K562 (cell line): Measurements from ENCODE around the gene ASB13. TPM values are rescaled to one million over a fixed set of nuclear protein-coding genes. Genes with fewer than 3 reads are reported as not detected.

Experiments
- BHLHE40 ChIP-seq: IDR thresholded peaks from 2 replicates; pipeline ENCODE4 v1.6.1; 2011; ENCODE audit warnings: low read length, improper control_type of control experiment
- CBX2 ChIP-seq: fragments of 200-600 bp; sonication (generic); IDR thresholded peaks from one replicate; pipeline ENCODE4 v1.6.1; 2012; ENCODE audit warnings: mild to moderate bottlenecking, low read length, inconsistent platforms; ENCODE audit not compliant: insufficient read depth, poor library complexity, severe bottlenecking
- CHD4 ChIP-seq: fragments of 200-600 bp; sonication (generic); IDR thresholded peaks from 3 replicates; pipeline ENCODE4 v1.6.1; 2012; ENCODE audit warnings: low read depth, mild to moderate bottlenecking, mixed read lengths, low read length, inconsistent platforms; ENCODE audit not compliant: insufficient read depth, insufficient replicate concordance, poor library complexity, severe bottlenecking
- DMBX1 ChIP-seq: fragments of 250-450 bp; sonication (Bioruptor Pico); IDR thresholded peaks from 2 replicates; pipeline ENCODE4 v1.8.0; 2022; ENCODE audit warnings: inconsistent platforms, mild to moderate bottlenecking, moderate library complexity, borderline replicate concordance
- ESRRB ChIP-seq: fragments of 250-450 bp; sonication (Bioruptor Pico); IDR thresholded peaks from 2 replicates; pipeline ENCODE4 v1.5.0; 2020; ENCODE audit warnings: mild to moderate bottlenecking, moderate library complexity, borderline replicate concordance
- ETV6 ChIP-seq, 3 experiments: fragments of 150-350 bp in 1 of 3; sonication (generic) in 1 of 3; formaldehyde crosslinking in 1 of 3; IDR thresholded peaks; 2 replicates each; pipeline versions ENCODE4 v1.6.1 to v1.8.0; 2014 to 2022; ENCODE audit warnings: borderline replicate concordance in 2 of 3, low read depth in 2 of 3, antibody characterized with exemption in 1 of 3, low read length in 1 of 3, mild to moderate bottlenecking in 1 of 3, missing genetic modification reagents in 1 of 3
- HDAC2 ChIP-seq: fragments of 450-650 bp; IDR thresholded peaks from 2 replicates; pipeline ENCODE4 v1.6.1; 2016; ENCODE audit warnings: mild to moderate bottlenecking
- MBD2 ChIP-seq: sonication (generic); IDR thresholded peaks from 2 replicates; pipeline ENCODE4 v1.6.1; 2016; ENCODE audit warnings: low read depth, borderline replicate concordance
- PHF20 ChIP-seq: fragments of 450-650 bp; IDR thresholded peaks from 2 replicates; pipeline ENCODE4 v1.6.1; 2018; ENCODE audit not compliant: partially characterized antibody
- ZNF140 ChIP-seq: fragments of 250-450 bp; sonication (Bioruptor Pico); IDR thresholded peaks from 2 replicates; pipeline ENCODE4 v1.8.0; 2021; ENCODE audit warnings: moderate library complexity, mild to moderate bottlenecking, inconsistent platforms
- ZNF23 ChIP-seq: fragments of 250-450 bp; sonication (Bioruptor Pico); IDR thresholded peaks from 2 replicates; pipeline ENCODE4 v1.4.0; 2020; ENCODE audit warnings: mild to moderate bottlenecking
- polyA plus RNA-seq, 8 experiments: library from polyadenylated mRNA; depleted of rRNA in 4 of 8; stranded (reverse) in 5 of 8; unstranded in 3 of 8; fragments of >200 nt; fragmentation: Nextera tagmentation in 2 of 8; fragmentation: Illumina TruSeq in 1 of 8; extraction: Ambion mirVana in 2 of 8; extraction: Trizol in 1 of 8; gene quantifications; 2 replicates each; pipeline versions ENCODE4 v1.2.1 to v1.2.3, GENCODE V29; 2011 to 2014; ENCODE audit warnings: inconsistent platforms in 1 of 8, missing spikeins in 1 of 8
- total RNA-seq, 7 experiments: library from RNA; depleted of rRNA in 6 of 7; stranded (reverse); fragments of >200 nt in 6 of 7; fragmentation: Illumina TruSeq in 2 of 7; extraction: Trizol in 2 of 7; gene quantifications; 2 replicates each; pipeline versions ENCODE4 v1.2.1 to v1.2.3, GENCODE V29; 2011 to 2021; ENCODE audit warnings: low replicate concordance in 1 of 7
- TF ChIP-seq, protein P1 (sequence below), 3 experiments: fragments of 200-800 bp in 1 of 3; sonication (Bioruptor generic) in 1 of 3; sonication (generic) in 1 of 3; formaldehyde crosslinking in 1 of 3; IDR thresholded peaks; 2 replicates each; pipeline versions ENCODE4 v1.6.1 to v1.8.0; 2016 to 2022; ENCODE audit warnings: mild to moderate bottlenecking in 2 of 3, missing compliant biosample characterization in 2 of 3, missing genetic modification characterization in 2 of 3, missing genetic modification reagents in 1 of 3
- TF ChIP-seq, protein P2 (sequence below): fragments of 200-800 bp; sonication (Bioruptor generic); IDR thresholded peaks from 2 replicates; pipeline ENCODE4 v1.6.1; 2017; ENCODE audit warnings: missing genetic modification characterization, missing compliant biosample characterization
- TF ChIP-seq, protein P3 (sequence below), 2 experiments: fragments of 450-650 bp in 1 of 2; sonication (generic) in 1 of 2; formaldehyde crosslinking; conservative IDR thresholded peaks; 2 replicates each; pipeline versions ENCODE4 v1.4.0 to v1.8.1; 2020 to 2022; ENCODE audit warnings: mild to moderate bottlenecking in 1 of 2, missing genetic modification reagents in 1 of 2
- TF ChIP-seq, protein P4 (sequence below), 2 experiments: fragments of 450-650 bp; IDR thresholded peaks; 2 replicates each; pipeline ENCODE4 v1.6.1; 2016
- TF ChIP-seq, protein P5 (sequence below): sonication (generic); formaldehyde crosslinking; IDR thresholded peaks from 2 replicates; pipeline ENCODE4 v1.8.0; 2022; ENCODE audit warnings: mild to moderate bottlenecking, missing genetic modification reagents
- TF ChIP-seq, protein P6 (sequence below): sonication (generic); formaldehyde crosslinking; IDR thresholded peaks from 2 replicates; pipeline ENCODE4 v1.8.1; 2023; ENCODE audit warnings: mild to moderate bottlenecking, missing genetic modification reagents

ASB13 gene
- total and polyA plus RNA-seq, 9 of the 15 experiments (the other 6 are each of a cell fraction or from before 2014, with no cell fraction given) = 5.2 to 28.8 (median 16.9) TPM

DNA sequence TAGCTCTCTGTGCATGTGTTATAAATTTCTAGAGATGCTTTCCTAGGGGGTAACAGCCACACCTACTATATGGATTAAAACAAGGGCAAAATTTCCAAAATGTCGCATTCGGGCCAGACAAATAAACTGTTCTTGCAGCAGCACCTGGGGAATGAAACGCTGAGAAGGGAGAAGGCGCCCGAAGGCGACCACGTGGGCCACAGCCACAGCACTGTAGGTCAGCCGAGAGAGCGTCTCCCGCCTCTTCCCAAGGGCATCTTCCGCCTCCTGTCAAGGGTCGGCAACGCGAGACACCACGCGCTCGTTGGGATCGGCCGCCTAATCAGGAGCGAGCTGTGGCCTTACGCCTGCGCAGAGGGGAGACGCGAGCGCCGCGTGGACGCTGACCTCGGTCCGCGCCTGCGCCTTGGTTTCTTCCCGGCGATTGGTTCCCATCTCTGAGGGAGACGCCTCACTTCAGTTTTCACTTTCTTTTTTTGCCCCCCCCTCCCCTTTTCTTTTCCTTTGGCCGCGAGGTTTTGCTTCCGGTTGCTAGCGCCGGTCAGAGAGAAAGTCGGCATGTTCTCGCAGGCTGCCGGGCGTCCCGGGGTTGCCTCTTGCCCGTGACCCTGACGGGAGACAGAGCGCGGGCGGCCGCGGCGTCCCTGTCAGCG is 18.0 kb upstream of the ASB13 start, which contains the start of gene TASOR2 (continued):
- TF ChIP-seq, protein P1, sequence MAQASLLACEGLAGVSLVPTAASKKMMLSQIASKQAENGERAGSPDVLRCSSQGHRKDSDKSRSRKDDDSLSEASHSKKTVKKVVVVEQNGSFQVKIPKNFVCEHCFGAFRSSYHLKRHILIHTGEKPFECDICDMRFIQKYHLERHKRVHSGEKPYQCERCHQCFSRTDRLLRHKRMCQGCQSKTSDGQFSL (CRISPR knock-in tag; IDR thresholded peaks at IDR 0.05) = peak; percentile 89
- TF ChIP-seq, protein P1 (tag; IDR thresholded peaks at IDR 0.05) = peak in 1 of 2 experiments; percentile 89; a peak in 2 of 4 replicates
- TF ChIP-seq, protein P2, sequence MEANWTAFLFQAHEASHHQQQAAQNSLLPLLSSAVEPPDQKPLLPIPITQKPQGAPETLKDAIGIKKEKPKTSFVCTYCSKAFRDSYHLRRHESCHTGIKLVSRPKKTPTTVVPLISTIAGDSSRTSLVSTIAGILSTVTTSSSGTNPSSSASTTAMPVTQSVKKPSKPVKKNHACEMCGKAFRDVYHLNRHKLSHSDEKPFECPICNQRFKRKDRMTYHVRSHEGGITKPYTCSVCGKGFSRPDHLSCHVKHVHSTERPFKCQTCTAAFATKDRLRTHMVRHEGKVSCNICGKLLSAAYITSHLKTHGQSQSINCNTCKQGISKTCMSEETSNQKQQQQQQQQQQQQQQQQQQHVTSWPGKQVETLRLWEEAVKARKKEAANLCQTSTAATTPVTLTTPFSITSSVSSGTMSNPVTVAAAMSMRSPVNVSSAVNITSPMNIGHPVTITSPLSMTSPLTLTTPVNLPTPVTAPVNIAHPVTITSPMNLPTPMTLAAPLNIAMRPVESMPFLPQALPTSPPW (CRISPR knock-in tag) = peak; percentile 91
- TF ChIP-seq, protein P3, sequence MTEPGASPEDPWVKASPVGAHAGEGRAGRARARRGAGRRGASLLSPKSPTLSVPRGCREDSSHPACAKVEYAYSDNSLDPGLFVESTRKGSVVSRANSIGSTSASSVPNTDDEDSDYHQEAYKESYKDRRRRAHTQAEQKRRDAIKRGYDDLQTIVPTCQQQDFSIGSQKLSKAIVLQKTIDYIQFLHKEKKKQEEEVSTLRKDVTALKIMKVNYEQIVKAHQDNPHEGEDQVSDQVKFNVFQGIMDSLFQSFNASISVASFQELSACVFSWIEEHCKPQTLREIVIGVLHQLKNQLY (CRISPR knock-in tag; conservative IDR thresholded peaks at IDR 0.05) = 0 out of 4 replicates have a peak, but pooled peaks of 1 of the 2 experiments have one; percentile 48
- TF ChIP-seq ZNF23 (CRISPR knock-in tag) (no peak), MBD2 (0 out of 2 replicates have a peak, but pooled peaks have one; percentile 39), BHLHE40 (peak; percentile 34), ESRRB (CRISPR knock-in tag) (no peak), PHF20 (no peak), ETV6 (IDR thresholded peaks at IDR 0.05; ENCODE audit: borderline replicate concordance in 1 of 2, low read depth in 2 of 2, low read length in 1 of 2) (no peak), ETV6 (CRISPR knock-in tag; IDR thresholded peaks at IDR 0.05; ENCODE audit: borderline replicate concordance) (peak; percentile 89; the same call in 1 of the 2 replicates), ZNF140 (CRISPR knock-in tag) (0 out of 2 replicates have a peak, but pooled peaks have one; percentile 24), DMBX1 (CRISPR knock-in tag) (peak; percentile 97), HDAC2 (peak; percentile 77; the same call in 1 of the 2 replicates), CHD4 (no peak), CBX2 (no peak)
- TF ChIP-seq, protein P4, sequence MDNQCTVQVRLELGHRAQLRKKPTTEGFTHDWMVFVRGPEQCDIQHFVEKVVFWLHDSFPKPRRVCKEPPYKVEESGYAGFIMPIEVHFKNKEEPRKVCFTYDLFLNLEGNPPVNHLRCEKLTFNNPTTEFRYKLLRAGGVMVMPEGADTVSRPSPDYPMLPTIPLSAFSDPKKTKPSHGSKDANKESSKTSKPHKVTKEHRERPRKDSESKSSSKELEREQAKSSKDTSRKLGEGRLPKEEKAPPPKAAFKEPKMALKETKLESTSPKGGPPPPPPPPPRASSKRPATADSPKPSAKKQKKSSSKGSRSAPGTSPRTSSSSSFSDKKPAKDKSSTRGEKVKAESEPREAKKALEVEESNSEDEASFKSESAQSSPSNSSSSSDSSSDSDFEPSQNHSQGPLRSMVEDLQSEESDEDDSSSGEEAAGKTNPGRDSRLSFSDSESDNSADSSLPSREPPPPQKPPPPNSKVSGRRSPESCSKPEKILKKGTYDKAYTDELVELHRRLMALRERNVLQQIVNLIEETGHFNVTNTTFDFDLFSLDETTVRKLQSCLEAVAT (IDR thresholded peaks at IDR 0.05) = peak in 1 of 2 experiments; percentile 22; a peak in 1 of 4 replicates
- TF ChIP-seq, protein P5, sequence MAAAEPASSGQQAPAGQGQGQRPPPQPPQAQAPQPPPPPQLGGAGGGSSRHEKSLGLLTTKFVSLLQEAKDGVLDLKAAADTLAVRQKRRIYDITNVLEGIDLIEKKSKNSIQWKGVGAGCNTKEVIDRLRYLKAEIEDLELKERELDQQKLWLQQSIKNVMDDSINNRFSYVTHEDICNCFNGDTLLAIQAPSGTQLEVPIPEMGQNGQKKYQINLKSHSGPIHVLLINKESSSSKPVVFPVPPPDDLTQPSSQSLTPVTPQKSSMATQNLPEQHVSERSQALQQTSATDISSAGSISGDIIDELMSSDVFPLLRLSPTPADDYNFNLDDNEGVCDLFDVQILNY (CRISPR knock-in tag) = peak; percentile 96; the same call in 1 of the 2 replicates
- TF ChIP-seq, protein P6, sequence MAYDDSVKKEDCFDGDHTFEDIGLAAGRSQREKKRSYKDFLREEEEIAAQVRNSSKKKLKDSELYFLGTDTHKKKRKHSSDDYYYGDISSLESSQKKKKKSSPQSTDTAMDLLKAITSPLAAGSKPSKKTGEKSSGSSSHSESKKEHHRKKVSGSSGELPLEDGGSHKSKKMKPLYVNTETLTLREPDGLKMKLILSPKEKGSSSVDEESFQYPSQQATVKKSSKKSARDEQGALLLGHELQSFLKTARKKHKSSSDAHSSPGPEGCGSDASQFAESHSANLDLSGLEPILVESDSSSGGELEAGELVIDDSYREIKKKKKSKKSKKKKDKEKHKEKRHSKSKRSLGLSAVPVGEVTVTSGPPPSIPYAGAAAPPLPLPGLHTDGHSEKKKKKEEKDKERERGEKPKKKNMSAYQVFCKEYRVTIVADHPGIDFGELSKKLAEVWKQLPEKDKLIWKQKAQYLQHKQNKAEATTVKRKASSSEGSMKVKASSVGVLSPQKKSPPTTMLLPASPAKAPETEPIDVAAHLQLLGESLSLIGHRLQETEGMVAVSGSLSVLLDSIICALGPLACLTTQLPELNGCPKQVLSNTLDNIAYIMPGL (CRISPR knock-in tag) = peak; percentile 43; the same call in 1 of the 2 replicates
